ENCODE data around the gene SLX9.

- TF ChIP-seq CTCF (conservative IDR thresholded peaks at IDR 0.05) (no peak), ZFX (IDR thresholded peaks at IDR 0.05) (no peak)
These were observed 45.7 kb upstream of the SLX9 start for GRCh38 chr21:44893948-44894656.

Measured in C4-2B (cell line).